ENCODE measurements around the gene ASIC2.

- TF ChIP-seq, protein P1, sequence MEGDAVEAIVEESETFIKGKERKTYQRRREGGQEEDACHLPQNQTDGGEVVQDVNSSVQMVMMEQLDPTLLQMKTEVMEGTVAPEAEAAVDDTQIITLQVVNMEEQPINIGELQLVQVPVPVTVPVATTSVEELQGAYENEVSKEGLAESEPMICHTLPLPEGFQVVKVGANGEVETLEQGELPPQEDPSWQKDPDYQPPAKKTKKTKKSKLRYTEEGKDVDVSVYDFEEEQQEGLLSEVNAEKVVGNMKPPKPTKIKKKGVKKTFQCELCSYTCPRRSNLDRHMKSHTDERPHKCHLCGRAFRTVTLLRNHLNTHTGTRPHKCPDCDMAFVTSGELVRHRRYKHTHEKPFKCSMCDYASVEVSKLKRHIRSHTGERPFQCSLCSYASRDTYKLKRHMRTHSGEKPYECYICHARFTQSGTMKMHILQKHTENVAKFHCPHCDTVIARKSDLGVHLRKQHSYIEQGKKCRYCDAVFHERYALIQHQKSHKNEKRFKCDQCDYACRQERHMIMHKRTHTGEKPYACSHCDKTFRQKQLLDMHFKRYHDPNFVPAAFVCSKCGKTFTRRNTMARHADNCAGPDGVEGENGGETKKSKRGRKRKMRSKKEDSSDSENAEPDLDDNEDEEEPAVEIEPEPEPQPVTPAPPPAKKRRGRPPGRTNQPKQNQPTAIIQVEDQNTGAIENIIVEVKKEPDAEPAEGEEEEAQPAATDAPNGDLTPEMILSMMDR (conservative IDR thresholded peaks at IDR 0.05; ENCODE audit: low read depth in 2 of 2) = no peak
- no peak for TF ChIP-seq CREB1 (CRISPR knock-in tag; IDR thresholded peaks at IDR 0.05; ENCODE audit: low read depth)
- TF ChIP-seq POLR2AphosphoS5 (IDR thresholded peaks at IDR 0.05; ENCODE audit: low read depth) = no peak
- no peak for TF ChIP-seq EZH2phosphoT487 (IDR thresholded peaks at IDR 0.05; ENCODE audit: unreplicated experiment)
- TF ChIP-seq ETS1 (IDR thresholded peaks at IDR 0.05) = no peak
Observed at GRCh38 chr17:33300241-33300640, 7.1 kb upstream of the ASIC2 start.
